HG02763 (cell line): ENCODE data around the gene GIT1.

Source experiments
- ATAC-seq: cut with Tn5 transposase; IDR thresholded peaks from one replicate; pipeline ENCODE4 v1.9.1; 2021; ENCODE audit warnings: mild to moderate bottlenecking, moderate library complexity; ENCODE audit not compliant: unreplicated experiment

GIT1 gene

DNA sequence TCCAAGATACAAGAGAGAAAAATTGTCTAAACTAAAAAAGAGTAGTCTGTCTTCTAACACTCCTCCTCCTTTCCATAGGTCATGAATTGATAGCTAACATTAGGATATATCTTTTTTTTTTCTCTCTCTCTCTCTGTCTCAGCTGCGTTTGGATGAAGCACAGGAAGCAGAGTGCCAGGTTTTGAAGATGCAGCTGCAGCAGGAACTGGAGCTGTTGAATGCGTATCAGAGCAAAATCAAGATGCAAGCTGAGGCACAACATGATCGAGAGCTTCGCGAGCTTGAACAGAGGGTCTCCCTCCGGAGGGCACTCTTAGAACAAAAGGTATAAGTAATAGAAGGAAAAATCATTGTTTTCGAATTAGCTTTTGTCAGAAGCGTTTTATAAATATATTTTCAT, 55.5 kb downstream of the GIT1 start:
- no peak for ATAC-seq

DNA sequence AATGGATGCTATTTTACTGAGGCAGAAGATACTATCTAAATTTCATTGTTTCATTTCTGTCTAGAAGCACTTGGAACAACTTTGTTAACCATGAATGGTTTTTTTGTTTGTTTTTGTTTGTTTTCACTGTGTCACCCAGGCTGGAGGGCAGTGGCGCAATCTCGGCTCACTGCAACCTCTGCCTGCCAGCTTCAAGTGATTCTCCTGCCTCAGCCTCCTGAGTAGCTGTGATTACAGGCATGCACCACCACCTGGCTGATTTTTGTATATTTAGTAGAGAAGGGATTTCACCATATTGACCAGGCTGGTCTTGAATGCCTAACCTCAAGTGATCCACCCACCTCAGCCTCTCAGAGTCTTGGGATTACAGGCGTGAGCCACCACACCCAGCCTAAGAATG, 63.1 kb downstream of the GIT1 start:
- no peak for ATAC-seq

DNA sequence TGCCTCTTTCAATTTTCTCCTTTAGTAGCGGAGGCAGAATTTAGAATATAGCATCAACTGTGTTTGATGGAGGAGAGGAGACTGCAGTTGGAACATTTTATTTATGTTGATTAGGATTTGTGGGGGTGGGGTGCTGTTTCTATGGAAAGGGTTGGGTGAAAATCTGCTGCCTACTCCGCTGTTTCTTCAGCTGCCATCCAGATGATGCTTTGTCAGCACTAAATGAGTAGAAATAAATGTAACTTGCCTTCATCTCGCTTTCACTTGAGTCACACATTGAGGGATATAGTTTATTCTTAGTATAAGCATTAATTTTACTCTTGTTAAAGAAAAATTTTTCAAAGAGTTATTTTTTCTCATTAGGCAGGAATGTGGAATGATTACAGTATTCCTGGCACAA, 64.8 kb downstream of the GIT1 start:
- no peak for ATAC-seq
